Vagina (tissue), 2 donors: ENCODE measurements around the gene FOXA2.

Experiments
- POLR2A ChIP-seq, 2 donors: fragments of 450-650 bp; IDR thresholded peaks; one replicate each; pipeline ENCODE4 v1.6.1; 2017; ENCODE audit warnings: antibody characterized with exemption in 2 of 2, mild to moderate bottlenecking in 2 of 2, moderate library complexity in 2 of 2
- POLR2AphosphoS5 ChIP-seq, 2 donors: sonication (generic); formaldehyde crosslinking; IDR thresholded peaks; one replicate each; pipeline ENCODE4 v1.9.0; 2017; ENCODE audit warnings: antibody characterized with exemption in 2 of 2, mild to moderate bottlenecking in 2 of 2, low read depth in 1 of 2; ENCODE audit not compliant: insufficient read depth in 1 of 2
- TF ChIP-seq, protein P1 (sequence below), 3 experiments: fragments of 450-650 bp in 2 of 3; fragments of 200-600 bp in 1 of 3; sonication (generic) in 1 of 3; IDR thresholded peaks; one replicate each; pipeline ENCODE4 v1.5.1; 2017 to 2019; ENCODE audit warnings: antibody characterized with exemption in 3 of 3, mild to moderate bottlenecking in 2 of 3, moderate library complexity in 2 of 3

DNA sequence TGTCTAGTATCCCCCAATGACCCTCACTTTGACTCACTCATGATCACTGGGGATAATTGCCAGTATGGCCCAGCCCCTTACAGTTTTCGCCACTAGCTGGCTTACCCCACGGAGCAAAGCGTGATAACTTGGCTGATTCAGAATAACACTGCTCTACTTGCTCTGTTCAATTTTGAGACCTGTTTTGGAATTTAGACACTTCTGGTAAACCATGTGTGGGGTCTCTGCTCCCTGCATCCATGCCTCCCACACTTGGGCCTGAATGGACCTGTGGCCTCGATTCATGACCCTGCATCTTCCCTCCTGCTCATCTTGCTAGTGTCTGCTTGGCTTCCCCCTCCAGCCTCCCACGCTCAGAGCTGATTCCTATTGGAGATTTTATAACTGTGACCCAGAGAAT, 48.9 kb downstream of the FOXA2 start:
- TF ChIP-seq POLR2AphosphoS5 (IDR thresholded peaks at IDR 0.05; ENCODE audit: insufficient read depth in 1 of 2, low read depth in 1 of 2) (no peak), POLR2A (IDR thresholded peaks at IDR 0.05) (no peak)
- TF ChIP-seq, protein P1, sequence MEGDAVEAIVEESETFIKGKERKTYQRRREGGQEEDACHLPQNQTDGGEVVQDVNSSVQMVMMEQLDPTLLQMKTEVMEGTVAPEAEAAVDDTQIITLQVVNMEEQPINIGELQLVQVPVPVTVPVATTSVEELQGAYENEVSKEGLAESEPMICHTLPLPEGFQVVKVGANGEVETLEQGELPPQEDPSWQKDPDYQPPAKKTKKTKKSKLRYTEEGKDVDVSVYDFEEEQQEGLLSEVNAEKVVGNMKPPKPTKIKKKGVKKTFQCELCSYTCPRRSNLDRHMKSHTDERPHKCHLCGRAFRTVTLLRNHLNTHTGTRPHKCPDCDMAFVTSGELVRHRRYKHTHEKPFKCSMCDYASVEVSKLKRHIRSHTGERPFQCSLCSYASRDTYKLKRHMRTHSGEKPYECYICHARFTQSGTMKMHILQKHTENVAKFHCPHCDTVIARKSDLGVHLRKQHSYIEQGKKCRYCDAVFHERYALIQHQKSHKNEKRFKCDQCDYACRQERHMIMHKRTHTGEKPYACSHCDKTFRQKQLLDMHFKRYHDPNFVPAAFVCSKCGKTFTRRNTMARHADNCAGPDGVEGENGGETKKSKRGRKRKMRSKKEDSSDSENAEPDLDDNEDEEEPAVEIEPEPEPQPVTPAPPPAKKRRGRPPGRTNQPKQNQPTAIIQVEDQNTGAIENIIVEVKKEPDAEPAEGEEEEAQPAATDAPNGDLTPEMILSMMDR (IDR thresholded peaks at IDR 0.05), result no peak
